NB4 (cell line): ENCODE results near the gene TRIM36.

Source experiments
- DNase-seq: peaks from one replicate; pipeline ENCODE4 v3.0.0; 2010; ENCODE audit warnings: low read depth
- H3K4me3 ChIP-seq: one replicate; pipeline ENCODE4 v1.5.1; 2011; ENCODE audit warnings: mild to moderate bottlenecking, low read depth, low read length, moderate library complexity
- CTCF ChIP-seq: IDR thresholded peaks from one replicate; pipeline ENCODE4 v1.5.1; 2012; ENCODE audit warnings: low read depth, low read length
- MAX ChIP-seq: IDR thresholded peaks from 2 replicates; pipeline ENCODE4 v1.6.1; 2011; ENCODE audit warnings: low read depth, low read length
- MYC ChIP-seq: IDR thresholded peaks from 2 replicates; pipeline ENCODE4 v1.6.1; 2011; ENCODE audit warnings: low read depth, low read length
- POLR2A ChIP-seq: IDR thresholded peaks from 2 replicates; pipeline ENCODE4 v1.6.1; 2011; ENCODE audit warnings: mild to moderate bottlenecking; ENCODE audit not compliant: insufficient read length; ENCODE audit errors: extremely low read depth

Gene TRIM36

GRCh38 chr5:115169487-115170133, at the start of gene TRIM36:
TSS of gene TRIM36 (minus strand) at chr5:115169908. CDS start at chr5:115169634, 274 bp downstream.
- DNase-seq = peak; percentile 97
- H3K4me3 ChIP-seq = peak within 1 kb of the TSS; percentile 77
- TF ChIP-seq POLR2A (peak; percentile 47), MAX (peak; percentile 80), MYC (no peak; the same call in 1 of the 2 replicates)

- TF ChIP-seq MAX (no peak), CTCF (no peak), MYC (no peak), POLR2A (no peak)
- DNase-seq = no peak
- no peak overlapping the region for H3K4me3 ChIP-seq
These were observed 44.8 kb upstream of the TRIM36 start for GRCh38 chr5:115214541-115214940.

- TF ChIP-seq MAX (peak; percentile 37; the same call in 1 of the 2 replicates), POLR2A (no peak), CTCF (no peak), MYC (no peak)
- peak; percentile 94 for DNase-seq
- no peak overlapping the region for H3K4me3 ChIP-seq
These were observed 39.6 kb upstream of the TRIM36 start for GRCh38 chr5:115209279-115209678.

- no peak for DNase-seq
- no peak overlapping the region for H3K4me3 ChIP-seq
- TF ChIP-seq MAX (no peak), POLR2A (no peak), CTCF (no peak), MYC (no peak)
These were observed 33.2 kb upstream of the TRIM36 start for GRCh38 chr5:115202952-115203351.

GRCh38 chr5:115196161-115196560, 26.5 kb upstream of the TRIM36 start:
- no peak for TF ChIP-seq MYC
- no peak overlapping the region for H3K4me3 ChIP-seq
- DNase-seq = no peak

- TF ChIP-seq MYC = no peak
- TF ChIP-seq MAX = no peak
- TF ChIP-seq CTCF = no peak
- TF ChIP-seq POLR2A = no peak
- no peak overlapping the region for H3K4me3 ChIP-seq
- no peak for DNase-seq
These were observed 25.0 kb upstream of the TRIM36 start for GRCh38 chr5:115194676-115195075.

- H3K4me3 ChIP-seq = no peak overlapping the region
- TF ChIP-seq POLR2A (no peak), MAX (no peak), MYC (no peak), CTCF (no peak)
- DNase-seq = no peak
These were observed 23.6 kb upstream of the TRIM36 start for GRCh38 chr5:115193295-115193694.
